K562 (cell line): ENCODE data around the gene VIP. TPM values are rescaled to one million over a fixed set of nuclear protein-coding genes. Genes with fewer than 3 reads are reported as not detected.

Experiments
- ATAC-seq: fragments of 200-7000 bp; cut with Tn5 transposase; 3 replicates; pipeline ENCODE4 v1.9.1; 2020; ENCODE audit warnings: moderate library complexity
- BruUV-seq: library from RNA; stranded (reverse); fragments of 400-500 nt; replicated peaks from 2 replicates; lab custom pipeline; 2021; lab: Mats Ljungman, UMichigan
- CTCF ChIA-PET: fragments of 300-600 bp; formaldehyde crosslinking; extraction: SDS; loops from one replicate; lab custom pipeline; 2021; ENCODE audit warnings: low intra/inter-chr PET ratio; lab: Yijun Ruan, JAX
- POLR2A ChIA-PET: fragments of 300-600, 350-650 bp; sonication (Branson Sonifier 250); formaldehyde crosslinking; extraction: SDS; loops from one replicate; lab custom pipeline; 2021; ENCODE audit warnings: antibody characterized with exemption, inconsistent platforms; lab: Yijun Ruan, JAX
- DNase-seq, 4 experiments: peaks; one replicate each; pipeline versions ENCODE4 v3.0.0 to v3.0.0-alpha.2; 2011 to 2018; ENCODE audit warnings: low spot score in 3 of 4, mixed read lengths in 3 of 4; ENCODE audit errors: extremely low read depth in 1 of 4
- FAIRE-seq: peaks from 2 replicates; lab custom pipeline; 2011; peaks lifted over from hg19 to GRCh38; lab: Jason Lieb, UNC
- H2AFZ ChIP-seq: 2 replicates; pipeline ENCODE4 v1.6.0; 2011; ENCODE audit warnings: low read depth, low read length, control low read depth, inconsistent platforms
- H3K27ac ChIP-seq: fragments of 200-600 bp; 3 replicates; pipeline ENCODE4 v1.8.0; 2011; ENCODE audit warnings: low read depth, mild to moderate bottlenecking, control low read depth, inconsistent platforms, low read length, moderate library complexity, mixed read lengths; ENCODE audit errors: extremely low read depth
- H3K27me3 ChIP-seq, 2 experiments: fragments of 300-600 bp in 1 of 2; 2 replicates in 1 of 2; 3 replicates in 1 of 2; pipeline versions ENCODE4 v1.6.0 to v1.8.0; 2011; ENCODE audit warnings: inconsistent platforms in 2 of 2, low read length in 2 of 2, mild to moderate bottlenecking in 1 of 2, mixed read lengths in 1 of 2, moderate library complexity in 1 of 2; ENCODE audit not compliant: control insufficient read depth in 2 of 2, insufficient read depth in 2 of 2
- H3K36me3 ChIP-seq: fragments of 300-600 bp; 3 replicates; pipeline ENCODE4 v1.8.0; 2011; ENCODE audit warnings: mild to moderate bottlenecking, low read length, inconsistent platforms; ENCODE audit not compliant: control insufficient read depth, insufficient read depth
- H3K4me1 ChIP-seq, 2 experiments: fragments of 200-600 bp in 1 of 2; replicated peaks in 1 of 2; 2 replicates in 1 of 2; 3 replicates in 1 of 2; pipeline versions ENCODE4 v1.5.1 to v1.8.0; 2011; ENCODE audit warnings: inconsistent platforms in 2 of 2, low read length in 2 of 2, mild to moderate bottlenecking in 1 of 2, mixed read lengths in 1 of 2, moderate library complexity in 1 of 2; ENCODE audit not compliant: control insufficient read depth in 2 of 2, insufficient read depth in 2 of 2
- H3K4me2 ChIP-seq: 2 replicates; pipeline ENCODE4 v1.6.1; 2011; ENCODE audit warnings: low read length, control low read depth, inconsistent platforms, mixed read lengths; ENCODE audit not compliant: insufficient read depth
- H3K4me3 ChIP-seq: fragments of 200-600 bp; sonication (generic), shearing (Covaris generic); 2 replicates; pipeline ENCODE4 v1.5.1; 2016; ENCODE audit warnings: control low read depth, inconsistent platforms
- H3K79me2 ChIP-seq: fragments of 200-600 bp; 3 replicates; pipeline ENCODE4 v1.8.0; 2011; ENCODE audit warnings: low read length, inconsistent platforms; ENCODE audit not compliant: control insufficient read depth, insufficient read depth
- H3K9ac ChIP-seq, 2 experiments: 2 replicates each; pipeline versions ENCODE4 v1.6.0 to v1.6.1; 2011; ENCODE audit warnings: low read depth in 2 of 2, low read length in 2 of 2, control low read depth in 1 of 2, inconsistent platforms in 1 of 2, mild to moderate bottlenecking in 1 of 2, mixed read lengths in 1 of 2; ENCODE audit not compliant: insufficient read depth in 1 of 2
- H3K9me1 ChIP-seq: one replicate; pipeline ENCODE4 v1.6.0; 2011; ENCODE audit warnings: inconsistent platforms, mild to moderate bottlenecking, low read length, moderate library complexity; ENCODE audit not compliant: control insufficient read depth, insufficient read depth
- H3K9me3 ChIP-seq: replicated peaks from 2 replicates; pipeline ENCODE4 v1.5.1; 2011; ENCODE audit warnings: low read depth, low read length, inconsistent platforms; ENCODE audit not compliant: control insufficient read depth, insufficient read depth
- H4K20me1 ChIP-seq: replicated peaks from 2 replicates; pipeline ENCODE4 v1.6.1; 2011; ENCODE audit warnings: low read length, inconsistent platforms, mixed read lengths; ENCODE audit not compliant: control insufficient read depth, insufficient read depth
- CBFA2T2 ChIP-seq: fragments of 450-650 bp; conservative IDR thresholded peaks from 2 replicates; pipeline ENCODE4 v1.6.1; 2017; ENCODE audit warnings: mild to moderate bottlenecking
- CTCF ChIP-seq, 3 experiments: IDR thresholded peaks in 2 of 3; conservative IDR thresholded peaks in 1 of 3; 2 replicates each; pipeline ENCODE4 v1.5.1; 2011 to 2012; ENCODE audit warnings: low read length in 3 of 3, mild to moderate bottlenecking in 3 of 3, control low read depth in 2 of 3, improper control_type of control experiment in 1 of 3, inconsistent platforms in 1 of 3, low read depth in 1 of 3, mixed read lengths in 1 of 3, moderate library complexity in 1 of 3; ENCODE audit not compliant: insufficient read depth in 2 of 3
- ELF1 ChIP-seq: fragments of 200-800 bp; sonication (Bioruptor generic); IDR thresholded peaks from 2 replicates; pipeline ENCODE4 v1.6.1; 2016; ENCODE audit warnings: missing genetic modification characterization, missing compliant biosample characterization
- FOXA1 ChIP-seq: fragments of 450-650 bp; IDR thresholded peaks from 2 replicates; pipeline ENCODE4 v1.6.1; 2016; ENCODE audit warnings: mild to moderate bottlenecking, borderline replicate concordance
- GABPB1 ChIP-seq: sonication (generic); formaldehyde crosslinking; IDR thresholded peaks from 2 replicates; pipeline ENCODE4 v1.8.0; 2022; ENCODE audit warnings: mild to moderate bottlenecking, missing genetic modification reagents
- HDAC6 ChIP-seq: IDR thresholded peaks from 2 replicates; pipeline ENCODE4 v1.6.1; 2012; ENCODE audit warnings: low read depth, mild to moderate bottlenecking, control low read depth, inconsistent platforms, low read length, moderate library complexity
- TCF7L2 ChIP-seq: fragments of 150-350 bp; IDR thresholded peaks from 2 replicates; pipeline ENCODE4 v1.6.1; 2016; ENCODE audit warnings: low read depth, mild to moderate bottlenecking, low read length, moderate library complexity
- XRCC4 ChIP-seq: IDR thresholded peaks from one replicate; pipeline ENCODE4 v1.6.1; 2011; ENCODE audit not compliant: insufficient read depth, insufficient read length; ENCODE audit errors: extremely low read depth
- ZNF184 ChIP-seq: sonication (generic); formaldehyde crosslinking; IDR thresholded peaks from 2 replicates; pipeline ENCODE4 v1.5.0; 2020; ENCODE audit warnings: missing genetic modification reagents
- ZNF518B ChIP-seq: fragments of 250-450 bp; sonication (Bioruptor Pico); IDR thresholded peaks from 2 replicates; pipeline ENCODE4 v1.5.0; 2021; ENCODE audit warnings: mild to moderate bottlenecking, moderate library complexity
- WGBS: fragments of 100-300 bp; shearing (Covaris generic); methylation state at CpG from one replicate; pipeline ENCODE4 v1.1.6; 2016; ENCODE audit warnings: low coverage, mixed read lengths; ENCODE audit not compliant: insufficient coverage; ENCODE audit errors: missing lambda C conversion rate; 5-methylcytosine and 5-hydroxymethylcytosine counted together
- in situ Hi-C: fragments of 300-500 bp; cut with MboI; formaldehyde crosslinking; loops from 4 replicates; pipeline ENCODE4 v1.15.0; 2018; ENCODE audit warnings: inconsistent platforms, mixed read lengths
- intact Hi-C: fragments of 100-400 bp; cut with micrococcal nuclease; formaldehyde crosslinking; loops from 2 replicates; pipeline ENCODE4 v1.14.2; 2022
- polyA plus RNA-seq, 8 experiments: library from polyadenylated mRNA; depleted of rRNA in 4 of 8; stranded (reverse) in 5 of 8; unstranded in 3 of 8; fragments of >200 nt; fragmentation: Nextera tagmentation in 2 of 8; fragmentation: Illumina TruSeq in 1 of 8; extraction: Ambion mirVana in 2 of 8; extraction: Trizol in 1 of 8; gene quantifications; 2 replicates each; pipeline versions ENCODE4 v1.2.1 to v1.2.3, GENCODE V29; 2011 to 2014; ENCODE audit warnings: inconsistent platforms in 1 of 8, missing spikeins in 1 of 8
- total RNA-seq, 7 experiments: library from RNA; depleted of rRNA in 6 of 7; stranded (reverse); fragments of >200 nt in 6 of 7; fragmentation: Illumina TruSeq in 2 of 7; extraction: Trizol in 2 of 7; gene quantifications; 2 replicates each; pipeline versions ENCODE4 v1.2.1 to v1.2.3, GENCODE V29; 2011 to 2021; ENCODE audit warnings: low replicate concordance in 1 of 7

VIP gene
- total and polyA plus RNA-seq, 9 of the 15 experiments (the other 6 are each of a cell fraction or from before 2014, with no cell fraction given) = 0.08 TPM; not detected in 8

- POLR2A ChIA-PET = no interaction called here
- BruUV-seq = no TSS peak
- intact Hi-C loops = no loop called here
Observed at GRCh38 chr6:152705327-152705726, 45.3 kb upstream of the VIP start.

DNA sequence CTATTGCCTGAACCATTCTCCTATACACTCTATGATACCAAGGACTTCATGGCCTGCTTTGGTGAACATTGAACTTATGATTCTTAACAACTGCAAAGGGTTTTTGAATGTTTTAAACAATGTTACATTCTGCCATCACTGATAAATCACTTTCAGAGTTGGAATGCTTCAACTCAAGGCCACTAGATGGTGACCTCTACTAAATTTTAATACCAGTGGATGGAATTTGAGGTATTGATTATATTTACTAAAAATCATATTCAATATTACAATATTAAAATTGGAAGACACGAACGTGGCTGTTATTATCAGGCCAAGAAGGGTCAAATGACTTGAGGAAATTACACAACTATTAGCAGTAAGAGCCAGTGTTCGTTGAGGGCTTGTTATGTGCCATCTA, 34.3 kb upstream of the VIP start:
- Histone ChIP-seq H3K79me2 (no peaks in the 10 kb centered on the region), H3K36me3 (no peaks in the 10 kb centered on the region), H3K4me1 (no peaks in the 10 kb centered on the region), H3K4me3 (no peak overlapping the region), H3K27me3 (no peaks in the 10 kb centered on the region), H3K27ac (no peak overlapping the region), H3K4me2 (no peak overlapping the region), H2AFZ (no peak overlapping the region), H3K9me3 (no peaks in the 10 kb centered on the region), H3K9ac (no peak overlapping the region), H3K9me1 (no peaks in the 10 kb centered on the region), H4K20me1 (no peaks in the 10 kb centered on the region)
- intact Hi-C loops (no loop called here), in situ Hi-C loops (no loop called here)
- no peak for ATAC-seq
- no peak for TF ChIP-seq XRCC4
- no peak for TF ChIP-seq ELF1 (tag)
- no peak for TF ChIP-seq ZNF518B (CRISPR knock-in tag)
- 0 out of 6 replicates have a peak, but pooled peaks of 1 of the 3 experiments have one; percentile 6 for TF ChIP-seq CTCF (IDR thresholded peaks at IDR 0.05 in 2 of 3, conservative IDR thresholded peaks at IDR 0.05 in 1 of 3; ENCODE audit: insufficient read depth in 2 of 3, low read depth in 1 of 3, low read length in 3 of 3)
- TF ChIP-seq GABPB1 = no peak
- TF ChIP-seq HDAC6 = no peak
- no peak for TF ChIP-seq FOXA1
- 3% methylated on average over 3 of the region's 3 CpGs for WGBS
- no TSS peak for BruUV-seq
- CTCF ChIA-PET = no interaction called here
- POLR2A ChIA-PET = no interaction called here
- no peak for FAIRE-seq
- DNase-seq = no peak

More at GRCh38 chr6:152705327-152705726, 45.3 kb upstream of the VIP start:
- no peak overlapping the region for H3K4me2 ChIP-seq
- DNase-seq = no peak
- TF ChIP-seq CBFA2T2 (no peak), TCF7L2 (no peak), ZNF184 (no peak)
- H3K27me3 ChIP-seq = no peaks in the 10 kb centered on the region
- no peak overlapping the region for H3K4me3 ChIP-seq
- CTCF ChIA-PET = no interaction called here
- FAIRE-seq = no peak
- no peaks in the 10 kb centered on the region for H3K36me3 ChIP-seq
- H4K20me1 ChIP-seq = no peaks in the 10 kb centered on the region
- H3K79me2 ChIP-seq = no peaks in the 10 kb centered on the region
- H3K9me1 ChIP-seq = no peaks in the 10 kb centered on the region
- in situ Hi-C loops = no loop called here
- 0% methylated on average over 2 of the region's 2 CpGs for WGBS
- H3K9ac ChIP-seq = no peak overlapping the region
- H3K4me1 ChIP-seq = no peaks in the 10 kb centered on the region
- H2AFZ ChIP-seq = no peak overlapping the region
- peaks cover 2% of the 10 kb centered on the region; the same call in 1 of the 2 replicates for H3K9me3 ChIP-seq
- H3K27ac ChIP-seq = no peak overlapping the region
- no peak for ATAC-seq
